Activated T-helper 17 cell treated with anti-CD3 and anti-CD28 coated beads, Interleukin-2, amount 50 U/mL, for 72 hours (primary cell): ENCODE measurements around the gene CIITA. TPM values are rescaled to one million over a fixed set of nuclear protein-coding genes. Genes with fewer than 3 reads are reported as not detected.
"Not testable (repeated sequence)": the region's sequence is repeated elsewhere in the genome, so short reads cannot be mapped to it uniquely, and the experiment has no call there.

Experiments used
- ATAC-seq: fragments of 150-1000 bp; cut with Tn5 transposase; replicated peaks from 2 replicates; pipeline ENCODE4 v1.10.0; 2021; ENCODE audit warnings: mild to moderate bottlenecking, moderate library complexity
- H3K27ac Mint-ChIP-seq: one replicate; pipeline ENCODE4 v1.8.0; 2022; ENCODE audit warnings: mixed read lengths
- H3K27me3 Mint-ChIP-seq: one replicate; pipeline ENCODE4 v1.8.0; 2022; ENCODE audit warnings: mixed read lengths
- H3K36me3 Mint-ChIP-seq: one replicate; pipeline ENCODE4 v1.8.0; 2022; ENCODE audit warnings: low read depth, mild to moderate bottlenecking, mixed read lengths
- H3K4me1 Mint-ChIP-seq: one replicate; pipeline ENCODE4 v1.8.0; 2022; ENCODE audit warnings: mixed read lengths
- H3K4me3 Mint-ChIP-seq: one replicate; pipeline ENCODE4 v1.8.0; 2022; ENCODE audit warnings: mild to moderate bottlenecking, mixed read lengths
- H3K9me3 Mint-ChIP-seq: one replicate; pipeline ENCODE4 v1.8.0; 2022; ENCODE audit warnings: mixed read lengths
- total RNA-seq, 2 donors: library from RNA; stranded (reverse); gene quantifications; one replicate each; pipeline ENCODE4 v1.2.3, GENCODE V29; 2022

The CIITA gene, protein sequence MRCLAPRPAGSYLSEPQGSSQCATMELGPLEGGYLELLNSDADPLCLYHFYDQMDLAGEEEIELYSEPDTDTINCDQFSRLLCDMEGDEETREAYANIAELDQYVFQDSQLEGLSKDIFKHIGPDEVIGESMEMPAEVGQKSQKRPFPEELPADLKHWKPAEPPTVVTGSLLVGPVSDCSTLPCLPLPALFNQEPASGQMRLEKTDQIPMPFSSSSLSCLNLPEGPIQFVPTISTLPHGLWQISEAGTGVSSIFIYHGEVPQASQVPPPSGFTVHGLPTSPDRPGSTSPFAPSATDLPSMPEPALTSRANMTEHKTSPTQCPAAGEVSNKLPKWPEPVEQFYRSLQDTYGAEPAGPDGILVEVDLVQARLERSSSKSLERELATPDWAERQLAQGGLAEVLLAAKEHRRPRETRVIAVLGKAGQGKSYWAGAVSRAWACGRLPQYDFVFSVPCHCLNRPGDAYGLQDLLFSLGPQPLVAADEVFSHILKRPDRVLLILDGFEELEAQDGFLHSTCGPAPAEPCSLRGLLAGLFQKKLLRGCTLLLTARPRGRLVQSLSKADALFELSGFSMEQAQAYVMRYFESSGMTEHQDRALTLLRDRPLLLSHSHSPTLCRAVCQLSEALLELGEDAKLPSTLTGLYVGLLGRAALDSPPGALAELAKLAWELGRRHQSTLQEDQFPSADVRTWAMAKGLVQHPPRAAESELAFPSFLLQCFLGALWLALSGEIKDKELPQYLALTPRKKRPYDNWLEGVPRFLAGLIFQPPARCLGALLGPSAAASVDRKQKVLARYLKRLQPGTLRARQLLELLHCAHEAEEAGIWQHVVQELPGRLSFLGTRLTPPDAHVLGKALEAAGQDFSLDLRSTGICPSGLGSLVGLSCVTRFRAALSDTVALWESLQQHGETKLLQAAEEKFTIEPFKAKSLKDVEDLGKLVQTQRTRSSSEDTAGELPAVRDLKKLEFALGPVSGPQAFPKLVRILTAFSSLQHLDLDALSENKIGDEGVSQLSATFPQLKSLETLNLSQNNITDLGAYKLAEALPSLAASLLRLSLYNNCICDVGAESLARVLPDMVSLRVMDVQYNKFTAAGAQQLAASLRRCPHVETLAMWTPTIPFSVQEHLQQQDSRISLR
- total RNA-seq = 10 to 100 TPM in 1 of 2 donors, 1 to 10 TPM in 1; 8.6 to 64.2 TPM

GRCh38 chr16:10876799-10877341 lies at the start of gene CIITA:
Gene CIITA, plus strand, starts transcription at chr16:10877202. Its CDS starts 129 bp downstream, at chr16:10877331.
- Mint-ChIP-seq H3K4me1 (peaks cover 48% of the 10 kb centered on the region), H3K36me3 (no peaks in the 10 kb centered on the region), H3K27me3 (peaks cover 47% of the 10 kb centered on the region), H3K27ac (no peak within 1 kb of the TSS), H3K9me3 (no peaks in the 10 kb centered on the region), H3K4me3 (peak within 1 kb of the TSS; percentile 77)
- ATAC-seq = peak; percentile 36

DNA sequence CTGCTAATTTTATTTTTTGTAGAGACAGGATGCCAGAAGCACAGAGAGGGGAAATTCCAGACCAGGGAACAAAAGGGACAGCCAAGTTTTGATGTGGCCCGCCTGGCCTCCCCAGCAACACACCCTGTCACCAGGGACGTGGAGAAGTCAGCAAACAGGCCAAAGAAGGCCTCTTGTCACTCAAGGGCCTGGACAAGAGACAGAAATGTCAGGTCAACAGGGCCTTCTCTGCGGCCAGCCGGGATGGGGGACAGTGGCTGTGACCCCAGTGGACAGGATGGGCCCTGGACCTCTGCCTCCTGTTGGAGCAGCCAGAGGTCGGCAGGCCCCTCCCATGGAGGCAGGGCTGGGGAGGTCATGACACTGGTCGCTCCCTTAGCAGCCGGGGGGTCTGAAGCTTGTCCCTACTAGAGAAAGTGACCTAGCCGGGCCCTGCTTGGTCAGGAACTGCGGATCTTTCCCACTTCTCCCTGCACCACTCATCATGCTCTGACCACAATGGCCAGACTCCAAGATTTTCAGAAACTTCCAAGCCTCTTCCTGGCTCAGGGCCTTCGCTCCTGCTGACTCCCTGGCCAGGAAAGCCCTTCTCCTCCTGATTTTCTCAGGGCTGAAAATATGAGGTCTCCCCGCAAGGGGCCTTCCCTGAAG lies 49.2 kb upstream of the CIITA start:
- peaks cover 4% of the 10 kb centered on the region for H3K27me3 Mint-ChIP-seq

DNA sequence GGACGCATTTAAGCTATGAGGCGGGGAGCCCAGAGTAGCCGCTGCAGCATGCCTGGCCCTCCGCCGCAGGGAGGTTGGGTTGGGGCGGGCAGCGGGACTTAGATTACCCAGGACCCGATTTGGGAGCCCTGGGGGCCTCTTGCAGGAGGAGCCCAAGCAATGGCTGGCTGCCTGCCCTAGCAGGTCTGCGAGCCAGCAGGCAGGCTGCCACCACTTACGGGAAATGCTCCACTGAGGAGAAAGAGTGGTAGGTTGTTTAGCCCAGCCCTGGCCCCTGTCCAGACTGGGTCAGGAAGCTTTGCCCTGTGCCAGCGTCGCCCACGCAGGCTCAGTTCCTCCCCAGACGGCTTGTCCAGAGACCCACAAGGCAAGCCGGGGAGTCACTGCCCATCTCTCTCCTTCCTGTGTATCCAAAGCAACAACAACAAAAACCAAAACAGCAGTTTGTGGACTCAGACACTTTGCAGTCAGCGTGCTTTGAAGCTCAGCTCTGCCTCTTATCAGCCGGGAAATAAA lies 48.1 kb upstream of the CIITA start:
- Mint-ChIP-seq H3K4me3 (no peak overlapping the region), H3K9me3 (no peaks in the 10 kb centered on the region), H3K36me3 (no peaks in the 10 kb centered on the region), H3K4me1 (no peaks in the 10 kb centered on the region), H3K27me3 (peaks cover 4% of the 10 kb centered on the region), H3K27ac (no peak overlapping the region)
- no peak for ATAC-seq

More for the DNA sequence above, 49.2 kb upstream of the CIITA start:
- Mint-ChIP-seq H3K4me1 (no peaks in the 10 kb centered on the region), H3K27ac (no peak overlapping the region), H3K9me3 (no peaks in the 10 kb centered on the region), H3K36me3 (no peaks in the 10 kb centered on the region), H3K4me3 (no peak overlapping the region)
- no peak for ATAC-seq

- H3K4me3 Mint-ChIP-seq, H3K4me1 Mint-ChIP-seq, ATAC-seq, H3K9me3 Mint-ChIP-seq, H3K27ac Mint-ChIP-seq, H3K36me3 Mint-ChIP-seq: not testable (repeated sequence)
- peaks cover 10% of the 10 kb centered on the region for H3K27me3 Mint-ChIP-seq
Observed at GRCh38 chr16:10829390-10830098, 47.5 kb upstream of the CIITA start.

- not testable (repeated sequence) for H3K4me3 Mint-ChIP-seq, H3K27ac Mint-ChIP-seq, ATAC-seq, H3K9me3 Mint-ChIP-seq, H3K36me3 Mint-ChIP-seq, H3K4me1 Mint-ChIP-seq
- H3K27me3 Mint-ChIP-seq = peaks cover 13% of the 10 kb centered on the region
Observed at GRCh38 chr16:10830240-10830639, 46.8 kb upstream of the CIITA start.

GRCh38 chr16:10831894-10832886 lies 44.8 kb upstream of the CIITA start:
- H3K36me3 Mint-ChIP-seq = no peaks in the 10 kb centered on the region
- no peaks in the 10 kb centered on the region for H3K4me1 Mint-ChIP-seq
- no peak overlapping the region for H3K27ac Mint-ChIP-seq
- peaks cover 17% of the 10 kb centered on the region for H3K27me3 Mint-ChIP-seq
- H3K9me3 Mint-ChIP-seq = no peaks in the 10 kb centered on the region
- H3K4me3 Mint-ChIP-seq = no peak overlapping the region
- ATAC-seq = no peak

GRCh38 chr16:10833271-10833670 lies 43.7 kb upstream of the CIITA start:
- no peaks in the 10 kb centered on the region for H3K9me3 Mint-ChIP-seq
- no peaks in the 10 kb centered on the region for H3K36me3 Mint-ChIP-seq
- no peak for ATAC-seq
- no peaks in the 10 kb centered on the region for H3K4me1 Mint-ChIP-seq
- no peak overlapping the region for H3K4me3 Mint-ChIP-seq
- H3K27ac Mint-ChIP-seq = no peak overlapping the region
- H3K27me3 Mint-ChIP-seq = peaks cover 17% of the 10 kb centered on the region

- H3K4me1 Mint-ChIP-seq = no peaks in the 10 kb centered on the region
- no peaks in the 10 kb centered on the region for H3K36me3 Mint-ChIP-seq
- H3K27me3 Mint-ChIP-seq = peaks cover 18% of the 10 kb centered on the region
- no peak overlapping the region for H3K4me3 Mint-ChIP-seq
- no peak for ATAC-seq
- no peak overlapping the region for H3K27ac Mint-ChIP-seq
- H3K9me3 Mint-ChIP-seq = no peaks in the 10 kb centered on the region
Observed at GRCh38 chr16:10834130-10834529, 42.9 kb upstream of the CIITA start.

DNA sequence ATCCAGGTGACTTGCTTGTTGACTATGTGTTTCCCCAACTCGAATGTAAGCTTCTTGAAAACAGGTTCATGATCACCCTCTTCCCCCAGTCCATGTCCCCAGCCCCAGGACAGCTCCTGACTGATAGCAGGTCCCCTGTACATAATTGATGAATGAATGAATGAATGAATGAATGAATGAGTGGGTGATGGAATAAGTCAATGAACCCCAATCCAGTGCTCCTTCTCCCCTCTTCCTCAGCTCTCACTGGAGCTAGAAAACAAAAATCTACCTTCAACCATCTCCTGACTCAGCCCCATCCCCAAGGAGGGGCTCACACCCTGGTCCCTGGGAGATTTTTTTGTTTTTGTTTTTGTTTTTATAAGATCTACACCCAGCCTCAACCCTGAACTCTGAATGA lies 42.2 kb upstream of the CIITA start:
- Mint-ChIP-seq H3K4me3 (no peak overlapping the region), H3K27me3 (peaks cover 20% of the 10 kb centered on the region), H3K27ac (no peak overlapping the region), H3K9me3 (no peaks in the 10 kb centered on the region), H3K4me1 (no peaks in the 10 kb centered on the region), H3K36me3 (no peaks in the 10 kb centered on the region)
- ATAC-seq = no peak

DNA sequence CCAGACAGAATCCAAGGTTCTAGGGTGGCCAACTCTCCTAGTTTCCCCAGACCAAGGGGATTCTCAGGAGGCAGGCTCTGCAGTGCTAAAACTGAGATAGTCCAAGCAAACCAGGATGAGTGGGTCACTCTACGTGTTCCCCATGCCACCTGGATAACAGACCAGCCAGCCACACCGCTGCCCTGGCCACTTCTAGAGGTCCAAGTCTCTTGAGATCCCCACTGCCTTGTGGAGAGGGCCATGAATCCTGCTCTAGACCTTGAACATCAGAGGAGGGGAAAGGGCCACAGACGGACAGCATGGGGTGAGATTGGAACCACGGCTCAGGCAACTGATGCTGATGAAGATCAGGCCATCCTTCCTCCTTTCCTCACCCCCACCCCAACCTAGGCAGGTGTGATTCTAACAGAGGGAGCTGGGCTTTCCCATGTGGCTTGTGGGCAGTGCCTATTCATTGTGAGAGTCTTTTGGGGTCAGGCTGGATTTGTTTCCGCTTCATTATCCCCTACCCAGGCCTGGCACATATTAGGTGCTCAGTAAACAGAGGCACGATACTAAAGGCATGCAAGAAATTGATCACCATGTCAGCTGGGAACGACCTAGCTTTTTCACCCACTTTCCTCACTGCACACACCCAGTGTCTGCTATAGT lies 41.6 kb upstream of the CIITA start:
- ATAC-seq = peak; percentile 95
- Mint-ChIP-seq H3K4me3 (no peak overlapping the region), H3K36me3 (no peaks in the 10 kb centered on the region), H3K27me3 (peaks cover 20% of the 10 kb centered on the region), H3K27ac (no peak overlapping the region), H3K9me3 (no peaks in the 10 kb centered on the region), H3K4me1 (no peaks in the 10 kb centered on the region)

DNA sequence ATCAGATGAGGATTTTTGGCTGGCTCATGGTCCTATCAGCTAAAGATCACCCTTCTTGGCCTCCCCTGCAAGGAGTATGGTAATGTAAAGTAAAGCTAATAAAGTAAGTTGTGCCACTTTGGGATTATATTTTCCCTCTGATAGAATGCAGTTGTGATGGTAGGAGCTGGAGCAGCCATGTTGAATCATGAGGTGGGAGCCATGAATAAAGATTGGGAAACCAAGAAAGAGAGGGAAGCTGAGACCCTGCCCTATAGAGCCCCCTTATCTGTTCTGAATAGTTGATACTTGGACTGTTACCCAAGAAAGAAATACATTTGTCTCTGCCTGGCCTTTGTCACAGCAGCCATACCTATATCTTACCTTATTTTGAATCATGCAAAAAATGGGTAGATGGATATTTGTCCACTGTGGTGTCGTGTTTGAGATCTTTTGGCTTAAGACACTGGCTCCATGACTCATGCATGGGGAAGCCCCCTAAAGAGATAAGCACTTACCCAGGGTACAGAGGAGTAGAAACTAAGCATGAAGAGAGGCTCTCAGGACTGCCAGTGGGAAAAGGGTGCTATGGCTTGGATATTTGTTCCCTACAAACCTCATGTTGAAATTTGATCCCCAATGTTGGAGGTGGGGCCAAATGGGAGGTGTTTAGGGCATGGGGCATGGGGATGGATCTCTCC lies 40.7 kb upstream of the CIITA start:
- no peaks in the 10 kb centered on the region for H3K36me3 Mint-ChIP-seq
- no peaks in the 10 kb centered on the region for H3K9me3 Mint-ChIP-seq
- no peak overlapping the region for H3K27ac Mint-ChIP-seq
- H3K4me3 Mint-ChIP-seq = no peak overlapping the region
- peaks cover 26% of the 10 kb centered on the region for H3K27me3 Mint-ChIP-seq
- no peak for ATAC-seq
- no peaks in the 10 kb centered on the region for H3K4me1 Mint-ChIP-seq
